H1 (cell line): Measurements from ENCODE around the gene GPD1L. TPM values are rescaled to one million over a fixed set of nuclear protein-coding genes. Genes with fewer than 3 reads are reported as not detected.

Experiments used
- CTCF ChIP-seq, 3 experiments: IDR thresholded peaks; 1 replicate in 2 of 3; 2 replicates in 1 of 3; pipeline versions ENCODE4 v1.5.1 to v1.6.1; 2011; ENCODE audit warnings: low read length in 3 of 3, mild to moderate bottlenecking in 3 of 3, inconsistent platforms in 2 of 3, low read depth in 1 of 3, moderate library complexity in 1 of 3; ENCODE audit not compliant: insufficient read depth in 1 of 3; ENCODE audit errors: control extremely low read depth in 1 of 3
- E2F6 ChIP-seq: IDR thresholded peaks from 2 replicates; pipeline ENCODE4 v1.6.1; 2012; ENCODE audit warnings: inconsistent platforms
- HDAC2 ChIP-seq, 2 experiments: fragments of 300-600 bp in 1 of 2; sonication (generic) in 1 of 2; IDR thresholded peaks; 2 replicates each; pipeline ENCODE4 v1.6.1; 2011 to 2012; ENCODE audit warnings: low read depth in 2 of 2, low read length in 2 of 2, mild to moderate bottlenecking in 2 of 2, moderate library complexity in 2 of 2, borderline replicate concordance in 1 of 2, inconsistent platforms in 1 of 2
- KDM1A ChIP-seq: fragments of 200-600, 300-600 bp; sonication (generic); IDR thresholded peaks from 2 replicates; pipeline ENCODE4 v1.7.1; 2016; ENCODE audit warnings: mild to moderate bottlenecking, low read length, borderline replicate concordance
- polyA plus RNA-seq, 7 experiments: library from polyadenylated mRNA; depleted of rRNA in 3 of 7; stranded (reverse) in 5 of 7; unstranded in 2 of 7; fragments of >200 nt in 5 of 7; fragments of 200-250 nt in 2 of 7; gene quantifications; 1 replicate in 5 of 7; 2 replicates in 1 of 7; 4 replicates in 1 of 7; pipeline versions ENCODE4 v1.2.1 to v1.2.3, GENCODE V29; 2011 to 2013; ENCODE audit warnings: missing spikeins in 2 of 7, mixed read lengths in 2 of 7
- total RNA-seq: library from RNA; stranded (reverse); fragmentation: NEBNext Ultra II Directional; extraction: Animal tissue kit (Norgen Biotek cat#: 25700); gene quantifications from 2 replicates; pipeline ENCODE4 v1.2.1, GENCODE V29; 2021

The GPD1L gene
- total and polyA plus RNA-seq, 2 of the 8 experiments (the other 6 are each of a cell fraction or from before 2014, with no cell fraction given) = 2.4 to 8.4 TPM

GRCh38 chr3:32146746-32147211 lies 40.4 kb downstream of the GPD1L start (continued):
- TF ChIP-seq CTCF (IDR thresholded peaks at IDR 0.05; ENCODE audit: control extremely low read depth in 1 of 3, insufficient read depth in 1 of 3, low read depth in 1 of 3, low read length in 3 of 3) = no peak
- TF ChIP-seq KDM1A = no peak
- no peak for TF ChIP-seq E2F6
- TF ChIP-seq HDAC2 (IDR thresholded peaks at IDR 0.05; ENCODE audit: borderline replicate concordance in 1 of 2, low read depth in 2 of 2, low read length in 2 of 2) = no peak
